ENCODE results near the gene TMA16.

GRCh38 chr4:163500586-163500985, 6.1 kb downstream of the TMA16 start:
- TF ChIP-seq TAF1 (IDR thresholded peaks at IDR 0.05; ENCODE audit: low read depth, low read length) (no peak), PAX5 (IDR thresholded peaks at IDR 0.05; ENCODE audit: insufficient read depth, low read length, severe bottlenecking) (no peak), POLR2A (IDR thresholded peaks at IDR 0.05; ENCODE audit: low read depth, low read length) (no peak), POU2F2 (IDR thresholded peaks at IDR 0.05; ENCODE audit: low read depth, low read length) (no peak), POLR2AphosphoS5 (IDR thresholded peaks at IDR 0.05; ENCODE audit: low read depth, low read length) (no peak), SPI1 (IDR thresholded peaks at IDR 0.05; ENCODE audit: low read depth, low read length) (no peak)

All from GM12891 (cell line).